Measurements from ENCODE around the gene NRAP.

The NRAP gene

DNA sequence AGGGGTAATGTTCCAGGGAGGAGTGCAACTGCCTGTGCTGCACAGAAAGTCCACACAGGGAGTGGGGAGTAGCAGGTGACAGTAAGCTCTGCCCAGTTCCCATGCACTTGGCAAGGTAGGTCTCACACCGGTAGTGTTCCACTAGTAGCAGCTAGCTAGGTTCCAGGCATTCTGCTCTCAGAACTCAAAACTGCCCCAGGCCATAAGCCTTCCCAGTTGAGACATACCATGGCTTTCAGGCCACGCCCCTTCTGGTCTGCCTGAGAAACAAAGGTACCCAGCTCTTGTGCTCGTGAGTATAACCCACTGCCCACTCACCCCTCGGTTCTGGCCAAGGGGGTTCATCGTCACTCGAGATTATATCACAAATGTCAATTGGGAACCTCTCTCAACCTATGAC, 28.4 kb upstream of the NRAP start:
- FAIRE-seq, result no peak
- TF ChIP-seq, protein P1, sequence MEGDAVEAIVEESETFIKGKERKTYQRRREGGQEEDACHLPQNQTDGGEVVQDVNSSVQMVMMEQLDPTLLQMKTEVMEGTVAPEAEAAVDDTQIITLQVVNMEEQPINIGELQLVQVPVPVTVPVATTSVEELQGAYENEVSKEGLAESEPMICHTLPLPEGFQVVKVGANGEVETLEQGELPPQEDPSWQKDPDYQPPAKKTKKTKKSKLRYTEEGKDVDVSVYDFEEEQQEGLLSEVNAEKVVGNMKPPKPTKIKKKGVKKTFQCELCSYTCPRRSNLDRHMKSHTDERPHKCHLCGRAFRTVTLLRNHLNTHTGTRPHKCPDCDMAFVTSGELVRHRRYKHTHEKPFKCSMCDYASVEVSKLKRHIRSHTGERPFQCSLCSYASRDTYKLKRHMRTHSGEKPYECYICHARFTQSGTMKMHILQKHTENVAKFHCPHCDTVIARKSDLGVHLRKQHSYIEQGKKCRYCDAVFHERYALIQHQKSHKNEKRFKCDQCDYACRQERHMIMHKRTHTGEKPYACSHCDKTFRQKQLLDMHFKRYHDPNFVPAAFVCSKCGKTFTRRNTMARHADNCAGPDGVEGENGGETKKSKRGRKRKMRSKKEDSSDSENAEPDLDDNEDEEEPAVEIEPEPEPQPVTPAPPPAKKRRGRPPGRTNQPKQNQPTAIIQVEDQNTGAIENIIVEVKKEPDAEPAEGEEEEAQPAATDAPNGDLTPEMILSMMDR (IDR thresholded peaks at IDR 0.05; ENCODE audit: insufficient read depth, missing control alignments), result no peak
- no peak for DNase-seq (ENCODE audit: insufficient read length, low spot score)

DNA sequence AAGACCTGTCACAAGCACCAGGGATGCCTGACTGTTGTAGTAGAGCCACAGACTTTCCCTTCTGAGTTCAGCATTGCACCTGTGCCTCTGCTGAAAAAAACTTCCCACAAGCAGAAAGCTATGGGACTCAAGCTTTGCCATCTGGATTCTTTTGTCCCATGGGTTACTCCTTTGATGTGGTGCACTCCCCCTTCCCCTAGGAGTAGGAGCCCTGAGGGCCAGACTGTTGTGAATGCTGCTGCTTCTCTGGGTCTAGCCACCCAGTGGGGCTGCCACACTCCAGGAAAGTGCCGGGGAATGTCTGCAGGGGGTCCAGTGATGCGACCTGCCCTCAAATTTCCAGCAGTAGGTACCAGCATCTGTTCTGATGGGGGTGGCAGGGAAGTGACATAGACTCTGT, 27.5 kb upstream of the NRAP start:
- no peak for FAIRE-seq
- TF ChIP-seq, protein P1 (IDR thresholded peaks at IDR 0.05; ENCODE audit: insufficient read depth, missing control alignments), result no peak
- no peak for DNase-seq (ENCODE audit: insufficient read length, low spot score)

DNA sequence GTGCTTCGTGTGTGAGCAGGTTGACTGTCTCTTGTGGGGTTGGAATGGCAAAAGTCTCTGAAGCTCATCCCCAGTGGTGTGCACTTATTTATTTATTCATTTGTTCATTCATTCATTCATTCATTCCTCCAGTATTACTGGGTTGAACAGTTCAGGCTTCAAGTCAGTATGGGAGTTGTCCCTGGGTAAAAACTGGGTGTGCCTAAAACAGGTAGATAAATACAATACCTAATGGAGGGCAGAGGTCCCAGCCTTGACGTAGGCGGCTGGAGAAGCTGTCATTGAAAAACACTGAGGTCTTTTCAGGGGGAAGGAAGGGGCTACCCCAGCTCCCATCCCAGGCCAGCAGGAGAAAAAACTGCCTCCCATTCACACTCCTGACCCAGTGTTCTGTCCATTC, 26.9 kb upstream of the NRAP start:
- TF ChIP-seq, protein P1 (IDR thresholded peaks at IDR 0.05; ENCODE audit: insufficient read depth, missing control alignments), result no peak
- DNase-seq (ENCODE audit: insufficient read length, low spot score) (no peak), FAIRE-seq (no peak)

DNA sequence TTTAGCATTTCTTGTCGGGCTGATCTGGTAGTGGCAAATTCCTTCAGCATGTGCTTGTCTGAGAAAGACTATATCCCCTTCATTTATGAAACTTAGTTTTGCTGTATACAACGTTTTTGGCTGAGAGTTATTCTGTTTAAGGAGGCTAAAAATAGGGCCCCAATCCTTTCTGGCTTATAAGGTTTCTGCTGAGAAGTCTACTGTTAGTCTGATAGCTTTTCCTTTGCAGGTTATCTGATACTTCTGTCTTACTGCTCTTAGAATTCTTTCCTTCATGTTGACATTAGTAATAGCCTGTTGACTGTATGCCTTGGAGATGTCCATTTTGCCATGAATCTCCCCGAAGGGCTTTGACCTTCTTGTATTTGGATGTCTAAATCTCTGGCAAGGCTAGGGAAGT, 25.7 kb upstream of the NRAP start:
- DNase-seq (ENCODE audit: insufficient read length, low spot score) (no peak), FAIRE-seq (no peak)
- TF ChIP-seq, protein P1 (IDR thresholded peaks at IDR 0.05; ENCODE audit: insufficient read depth, missing control alignments), result no peak

DNA sequence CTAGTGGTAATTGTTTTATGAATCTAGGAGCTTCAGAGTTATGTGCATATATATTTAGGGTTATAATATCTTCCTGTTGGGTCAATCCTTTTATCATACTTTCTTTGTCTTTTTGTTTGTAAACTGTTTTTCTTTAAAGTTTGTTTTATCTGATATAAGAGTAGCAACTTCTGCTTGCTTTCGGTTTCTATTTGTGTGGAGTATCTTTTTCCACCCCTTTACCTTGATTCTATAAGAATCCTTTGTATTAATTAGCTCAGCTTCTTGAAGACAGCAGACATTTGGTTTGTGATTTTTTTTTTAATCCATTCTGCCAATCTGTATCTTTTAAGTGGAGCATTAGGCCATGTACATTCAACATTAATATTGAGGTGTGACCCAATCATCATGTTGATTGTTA, 25.2 kb upstream of the NRAP start:
- TF ChIP-seq, protein P1 (IDR thresholded peaks at IDR 0.05; ENCODE audit: insufficient read depth, missing control alignments), result no peak
- no peak for FAIRE-seq
- no peak for DNase-seq (ENCODE audit: insufficient read length, low spot score)

DNA sequence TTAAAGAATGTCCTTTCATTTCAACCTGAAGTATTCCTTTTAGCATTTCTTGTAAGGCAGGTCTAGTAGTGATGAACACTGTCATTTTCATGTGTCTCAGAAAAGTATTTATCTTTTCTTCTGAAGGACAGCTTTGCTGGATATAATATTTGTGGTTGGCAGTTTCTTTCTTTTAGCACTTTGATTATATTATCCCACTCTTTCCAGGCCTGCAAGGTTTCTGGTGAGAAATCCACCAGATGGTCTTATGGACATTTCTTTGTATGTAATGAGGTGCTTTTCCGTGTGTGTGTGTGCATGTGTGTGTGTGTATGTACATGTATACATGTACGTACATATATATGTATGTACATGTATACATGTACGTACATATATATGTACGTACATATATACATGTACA, 23.2 kb upstream of the NRAP start:
- DNase-seq (ENCODE audit: insufficient read length, low spot score) (no peak), FAIRE-seq (no peak)
- TF ChIP-seq, protein P1 (IDR thresholded peaks at IDR 0.05; ENCODE audit: insufficient read depth, missing control alignments), result no peak

DNA sequence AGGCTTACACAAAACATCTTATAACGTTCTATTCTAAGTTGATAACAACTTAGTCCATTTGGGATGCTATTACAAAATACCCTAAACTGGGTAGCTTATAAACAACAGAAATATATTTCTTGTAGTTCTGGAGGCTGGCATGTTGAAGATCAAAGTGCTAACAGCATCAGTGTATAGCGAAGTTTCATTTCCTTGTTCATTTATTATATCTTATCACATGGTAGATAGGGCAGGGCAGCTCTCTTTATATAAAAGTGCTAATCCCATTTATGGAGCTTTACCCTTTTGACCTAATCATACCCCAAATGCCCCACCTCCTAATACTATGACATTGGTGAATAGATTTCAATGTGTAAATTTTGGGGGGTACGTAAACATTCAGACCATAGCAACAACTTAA, 22.2 kb upstream of the NRAP start:
- TF ChIP-seq, protein P1 (IDR thresholded peaks at IDR 0.05; ENCODE audit: insufficient read depth, missing control alignments), result no peak
- FAIRE-seq, result no peak
- no peak for DNase-seq (ENCODE audit: insufficient read length, low spot score)
